OCI-LY1 (cell line): ENCODE results near the gene GBX2.

Experiments
- H2AFZ ChIP-seq: fragments of 200-600 bp; sonication (generic), shearing (Covaris generic); 2 replicates; pipeline ENCODE4 v1.6.0; 2014; ENCODE audit warnings: antibody characterized with exemption, mild to moderate bottlenecking, low read length
- H3F3A ChIP-seq: fragments of 200-600 bp; sonication (generic), shearing (Covaris generic); 2 replicates; pipeline ENCODE4 v1.6.0; 2014; ENCODE audit warnings: mild to moderate bottlenecking, antibody characterized with exemption, low read length, moderate library complexity; ENCODE audit not compliant: insufficient read depth
- H3K27ac ChIP-seq: fragments of 200-600 bp; sonication (generic); 2 replicates; pipeline ENCODE4 v1.5.1; 2014; ENCODE audit warnings: low read length, mixed run types, mild to moderate bottlenecking, low read depth; ENCODE audit not compliant: poor library complexity, severe bottlenecking
- H3K27me3 ChIP-seq: fragments of 200-600 bp; sonication (generic); 2 replicates; pipeline ENCODE4 v1.6.0; 2014; ENCODE audit warnings: antibody characterized with exemption, mild to moderate bottlenecking, low read length, moderate library complexity; ENCODE audit not compliant: insufficient read depth
- H3K36me3 ChIP-seq: fragments of 200-600 bp; sonication (generic); 2 replicates; pipeline ENCODE4 v1.6.1; 2014; ENCODE audit warnings: mild to moderate bottlenecking, antibody characterized with exemption, low read length, moderate library complexity, mixed read lengths; ENCODE audit not compliant: insufficient read depth
- H3K4me1 ChIP-seq: fragments of 200-600 bp; sonication (generic); 2 replicates; pipeline ENCODE4 v1.5.1; 2014; ENCODE audit warnings: mild to moderate bottlenecking, low read length, moderate library complexity; ENCODE audit not compliant: insufficient read depth, severe bottlenecking
- H3K4me2 ChIP-seq: fragments of 200-600 bp; sonication (generic), shearing (Covaris generic); 2 replicates; pipeline ENCODE4 v1.6.1; 2014; ENCODE audit warnings: low read length
- H3K4me3 ChIP-seq: fragments of 200-600 bp; sonication (generic); 2 replicates; pipeline ENCODE4 v1.5.1; 2014; ENCODE audit warnings: low read length, low read depth, mild to moderate bottlenecking, mixed read lengths; ENCODE audit not compliant: poor library complexity, severe bottlenecking
- H3K79me2 ChIP-seq: fragments of 200-600 bp; shearing (Covaris generic); 2 replicates; pipeline ENCODE4 v1.6.1; 2016; ENCODE audit warnings: mixed run types, low read length, mixed read lengths; ENCODE audit not compliant: insufficient read depth
- H3K9ac ChIP-seq: fragments of 200-600 bp; sonication (generic), shearing (Covaris generic); 2 replicates; pipeline ENCODE4 v1.6.1; 2014; ENCODE audit warnings: mild to moderate bottlenecking, low read length, mixed read lengths
- H3K9me2 ChIP-seq: fragments of 200-600 bp; sonication (generic), shearing (Covaris generic); 2 replicates; pipeline ENCODE4 v1.6.1; 2014; ENCODE audit warnings: low read depth, mild to moderate bottlenecking, low read length, mixed read lengths
- H3K9me3 ChIP-seq: fragments of 200-600 bp; shearing (Covaris generic); 2 replicates; pipeline ENCODE4 v1.6.1; 2014; ENCODE audit warnings: low read length, mixed read lengths
- H4K20me1 ChIP-seq: fragments of 200-600 bp; sonication (generic), shearing (Covaris generic); 2 replicates; pipeline ENCODE4 v1.6.0; 2016; ENCODE audit warnings: mild to moderate bottlenecking, low read length; ENCODE audit not compliant: insufficient read depth
- CTCF ChIP-seq: fragments of 200-600 bp; sonication (generic), shearing (Covaris generic); IDR thresholded peaks from 2 replicates; pipeline ENCODE4 v1.5.1; 2017; ENCODE audit warnings: mild to moderate bottlenecking, antibody characterized with exemption, low read length, moderate library complexity, mixed read lengths
- EZH2 ChIP-seq: fragments of 200-600 bp; sonication (generic), shearing (Covaris generic); IDR thresholded peaks from 2 replicates; pipeline ENCODE4 v1.8.0; 2017; ENCODE audit warnings: borderline replicate concordance, mixed run types, mild to moderate bottlenecking, antibody characterized with exemption, low read length, moderate library complexity, mixed read lengths

GBX2 gene

DNA sequence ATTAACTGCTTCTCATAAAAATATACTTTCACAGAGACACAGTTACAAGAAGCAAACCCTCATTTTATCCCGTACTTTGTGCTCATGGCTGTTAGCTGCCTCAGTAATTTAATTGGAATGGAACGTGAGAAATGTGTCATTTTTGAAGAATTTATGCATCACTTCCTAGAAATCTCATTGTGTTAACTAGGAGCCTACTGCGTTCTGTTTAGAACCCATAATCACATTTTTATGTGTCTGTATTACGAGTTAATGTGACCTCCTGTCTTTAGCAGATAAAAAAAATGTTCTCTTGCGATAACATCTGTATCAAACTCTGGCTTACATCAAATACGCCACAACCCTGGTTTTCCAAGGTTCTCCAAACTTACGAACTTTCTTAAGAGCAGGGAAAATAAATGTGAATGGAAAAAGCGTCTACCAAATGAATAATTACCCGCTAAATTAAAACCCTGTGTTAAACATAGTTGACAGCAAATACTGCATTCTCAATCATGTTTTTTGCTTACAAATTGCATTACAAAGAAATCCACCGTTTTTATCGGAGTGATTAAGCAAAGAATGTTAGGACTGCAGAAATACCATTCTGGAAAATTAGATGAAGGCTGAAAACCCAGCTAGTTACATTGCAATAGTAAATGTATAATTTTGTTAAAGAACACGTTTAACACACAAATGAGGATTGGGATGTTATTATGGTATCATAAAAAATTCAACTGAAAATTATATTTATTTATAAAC is 12.1 kb upstream of the GBX2 start:
- no peaks in the 10 kb centered on the region for H3F3A ChIP-seq
- H3K4me2 ChIP-seq = no peak overlapping the region
- no peak overlapping the region for H3K27ac ChIP-seq
- H4K20me1 ChIP-seq = no peaks in the 10 kb centered on the region
- no peaks in the 10 kb centered on the region for H3K27me3 ChIP-seq
- no peaks in the 10 kb centered on the region for H3K9me3 ChIP-seq
- H3K79me2 ChIP-seq = no peaks in the 10 kb centered on the region
- H3K9me2 ChIP-seq = no peaks in the 10 kb centered on the region
- H3K36me3 ChIP-seq = no peaks in the 10 kb centered on the region
- H3K4me1 ChIP-seq = no peaks in the 10 kb centered on the region
- TF ChIP-seq EZH2 (no peak), CTCF (no peak)
- no peak overlapping the region for H3K4me3 ChIP-seq
- H2AFZ ChIP-seq = no peak overlapping the region
- no peak overlapping the region for H3K9ac ChIP-seq

DNA sequence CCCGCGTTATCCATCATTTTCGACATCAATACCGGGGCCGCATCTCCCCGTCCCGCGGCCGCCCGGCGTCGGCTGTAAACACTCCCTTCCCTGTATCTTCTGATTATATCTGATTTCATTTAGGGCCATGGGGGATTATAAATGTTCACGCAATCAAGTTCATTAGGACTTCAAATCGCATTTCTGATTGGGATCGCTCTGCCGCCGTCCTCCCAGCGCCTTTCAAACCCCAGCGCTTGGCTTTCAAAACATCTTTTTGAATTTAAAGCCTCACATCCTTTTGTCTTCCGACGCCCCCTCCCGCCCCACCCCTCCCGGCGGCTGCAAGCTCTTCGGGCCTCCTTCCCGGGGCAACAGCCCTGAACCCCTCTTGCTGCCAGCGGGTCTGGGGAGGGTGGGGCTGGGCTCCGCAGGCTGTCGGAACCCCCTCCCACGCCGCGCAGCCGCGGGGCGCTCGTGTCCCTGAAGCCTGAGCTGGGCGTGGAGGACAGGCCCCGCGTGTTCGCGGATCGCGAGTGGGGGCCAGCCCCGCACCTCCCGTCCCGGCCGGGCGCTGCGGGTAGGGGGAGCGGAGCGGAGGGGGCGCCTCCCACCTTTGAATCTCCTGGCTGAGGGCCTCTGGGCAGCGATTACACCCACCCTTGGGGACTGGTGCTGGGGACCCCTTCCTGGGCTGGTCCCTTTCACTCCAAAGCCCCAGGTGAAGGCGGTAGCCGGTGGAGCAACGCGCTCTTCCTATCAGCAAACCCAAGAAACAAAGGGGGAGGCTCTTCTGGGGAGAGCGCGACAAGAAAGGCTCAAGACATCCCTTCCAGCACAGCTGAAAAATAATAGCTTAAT is 11.3 kb upstream of the GBX2 start:
- no peak for TF ChIP-seq EZH2
- no peak for TF ChIP-seq CTCF
- no peak overlapping the region for H3K9ac ChIP-seq
- H3K4me2 ChIP-seq = no peak overlapping the region
- H3K27me3 ChIP-seq = no peaks in the 10 kb centered on the region
- H3K36me3 ChIP-seq = no peaks in the 10 kb centered on the region
- H4K20me1 ChIP-seq = no peaks in the 10 kb centered on the region
- no peak overlapping the region for H2AFZ ChIP-seq
- H3K9me2 ChIP-seq = no peaks in the 10 kb centered on the region
- H3F3A ChIP-seq = no peaks in the 10 kb centered on the region
- no peak overlapping the region for H3K27ac ChIP-seq
- H3K4me1 ChIP-seq = no peaks in the 10 kb centered on the region
- H3K79me2 ChIP-seq = no peaks in the 10 kb centered on the region
- no peaks in the 10 kb centered on the region for H3K9me3 ChIP-seq
- no peak overlapping the region for H3K4me3 ChIP-seq

- no peaks in the 10 kb centered on the region for H3F3A ChIP-seq
- no peaks in the 10 kb centered on the region for H3K36me3 ChIP-seq
- H3K9me3 ChIP-seq = no peaks in the 10 kb centered on the region
- no peaks in the 10 kb centered on the region for H4K20me1 ChIP-seq
- no peaks in the 10 kb centered on the region for H3K9me2 ChIP-seq
- H3K4me2 ChIP-seq = no peak overlapping the region
- H3K27me3 ChIP-seq = no peaks in the 10 kb centered on the region
- H3K27ac ChIP-seq = no peak overlapping the region
- H3K4me1 ChIP-seq = no peaks in the 10 kb centered on the region
- H3K4me3 ChIP-seq = no peak overlapping the region
- TF ChIP-seq EZH2 (no peak), CTCF (no peak)
- no peak overlapping the region for H3K9ac ChIP-seq
- no peaks in the 10 kb centered on the region for H3K79me2 ChIP-seq
- no peak overlapping the region for H2AFZ ChIP-seq
Measured at GRCh38 chr2:236178890-236179235, 10.7 kb upstream of the GBX2 start.
